HCT116 (cell line): ENCODE measurements around the gene SPAG8. TPM values are rescaled to one million over a fixed set of nuclear protein-coding genes. Genes with fewer than 3 reads are reported as not detected.

Source experiments
- ATAC-seq: fragments of 200-7000 bp; cut with Tn5 transposase; 2 replicates; pipeline ENCODE4 v1.9.1; 2020; ENCODE audit warnings: mild to moderate bottlenecking, moderate library complexity
- BruUV-seq: library from RNA; stranded (reverse); fragments of 400-500 nt; replicated peaks from 2 replicates; lab custom pipeline; 2021; lab: Mats Ljungman, UMichigan
- CTCF ChIA-PET: fragments of 300-600 bp; sonication (Branson Sonifier 250); formaldehyde crosslinking; loops from one replicate; lab custom pipeline; 2021; ENCODE audit warnings: antibody characterized with exemption; lab: Charles Lee
- POLR2A ChIA-PET: fragments of 300-600, 350-600 bp; sonication (Branson Sonifier 250); formaldehyde crosslinking; loops from one replicate; lab custom pipeline; 2021; ENCODE audit warnings: antibody characterized with exemption; lab: Charles Lee
- RAD21 ChIA-PET, 2 experiments: fragments of 300-600 bp; sonication (Branson Sonifier 250); formaldehyde crosslinking; loops; one replicate each; lab custom pipeline; 2023; ENCODE audit warnings: low total read pairs in 2 of 2; ENCODE audit not compliant: uncharacterized antibody in 2 of 2, unreplicated experiment in 2 of 2, low non-redundant PET in 1 of 2; lab: Charles Lee
- DNase-seq: peaks from one replicate; pipeline ENCODE4 v3.0.0-alpha.2; 2010; ENCODE audit warnings: low read depth, low spot score
- H2AFZ ChIP-seq: fragments of 200-600 bp; shearing (Covaris generic), sonication (generic); 2 replicates; pipeline ENCODE4 v1.6.1; 2017; ENCODE audit warnings: low read depth, mixed run types, mixed read lengths, antibody characterized with exemption, low read length; ENCODE audit not compliant: poor library complexity, severe bottlenecking
- H3K27ac ChIP-seq: 2 replicates; pipeline ENCODE4 v1.5.1; 2012; ENCODE audit warnings: low read depth, low read length
- H3K27me3 ChIP-seq: fragments of 200-600 bp; sonication (generic); 2 replicates; pipeline ENCODE4 v1.6.1; 2016; ENCODE audit warnings: mixed run types, low read length, mixed read lengths; ENCODE audit not compliant: insufficient read depth
- H3K36me3 ChIP-seq, 2 experiments: fragments of 200-500 bp in 1 of 2; fragments of 200-600 bp in 1 of 2; sonication (Bioruptor generic) in 1 of 2; sonication (generic) in 1 of 2; 2 replicates each; pipeline versions ENCODE4 v1.5.1 to v1.6.1; 2014 to 2016; ENCODE audit warnings: low read length in 2 of 2, inconsistent platforms in 1 of 2, mixed read lengths in 1 of 2, mixed run types in 1 of 2; ENCODE audit not compliant: insufficient read depth in 2 of 2, control insufficient read depth in 1 of 2
- H3K4me1 ChIP-seq, 2 experiments: fragments of 200-600 bp in 1 of 2; sonication (generic) in 1 of 2; 2 replicates each; pipeline versions ENCODE4 v1.5.1 to v1.6.1; 2012 to 2017; ENCODE audit warnings: low read length in 2 of 2, inconsistent platforms in 1 of 2, mild to moderate bottlenecking in 1 of 2, mixed read lengths in 1 of 2, mixed run types in 1 of 2, moderate library complexity in 1 of 2; ENCODE audit not compliant: insufficient read depth in 2 of 2, control insufficient read depth in 1 of 2
- H3K4me2 ChIP-seq: fragments of 200-600 bp; sonication (generic); 2 replicates; pipeline ENCODE4 v1.6.1; 2017; ENCODE audit warnings: mixed run types, low read length, mixed read lengths
- H3K4me3 ChIP-seq, 2 experiments: fragments of 200-600 bp in 1 of 2; sonication (generic) in 1 of 2; replicated peaks in 1 of 2; 2 replicates each; pipeline ENCODE4 v1.5.1; 2011 to 2016; ENCODE audit warnings: low read length in 2 of 2, control low read depth in 1 of 2, low read depth in 1 of 2, mild to moderate bottlenecking in 1 of 2, mixed read lengths in 1 of 2, mixed run types in 1 of 2
- H3K79me2 ChIP-seq: fragments of 200-600 bp; sonication (generic); 2 replicates; pipeline ENCODE4 v1.6.1; 2017; ENCODE audit warnings: mild to moderate bottlenecking, mixed run types, low read length, moderate library complexity, mixed read lengths; ENCODE audit not compliant: insufficient read depth
- H3K9ac ChIP-seq: fragments of 200-600 bp; sonication (generic); 2 replicates; pipeline ENCODE4 v1.6.1; 2016; ENCODE audit warnings: low read length, mixed read lengths
- H3K9me2 ChIP-seq: fragments of 200-600 bp; sonication (generic), shearing (Covaris generic); 2 replicates; pipeline ENCODE4 v1.6.1; 2017; ENCODE audit warnings: mixed run types, mild to moderate bottlenecking, moderate library complexity; ENCODE audit not compliant: insufficient read depth
- H3K9me3 ChIP-seq, 2 experiments: fragments of 200-500 bp in 1 of 2; fragments of 200-600 bp in 1 of 2; sonication (Bioruptor generic) in 1 of 2; sonication (generic) in 1 of 2; 2 replicates each; pipeline ENCODE4 v1.6.1; 2014 to 2017; ENCODE audit warnings: low read length in 2 of 2, mixed read lengths in 2 of 2, inconsistent platforms in 1 of 2, low read depth in 1 of 2, mild to moderate bottlenecking in 1 of 2, mixed run types in 1 of 2, moderate library complexity in 1 of 2; ENCODE audit not compliant: control insufficient read depth in 1 of 2, insufficient read depth in 1 of 2
- H4K20me1 ChIP-seq: fragments of 200-600 bp; sonication (generic), shearing (Covaris generic); 2 replicates; pipeline ENCODE4 v1.6.1; 2017; ENCODE audit warnings: mixed run types, mild to moderate bottlenecking, moderate library complexity; ENCODE audit not compliant: insufficient read depth
- SP1 ChIP-seq: IDR thresholded peaks from 2 replicates; pipeline ENCODE4 v1.6.1; 2012; ENCODE audit warnings: low read depth
- SRF ChIP-seq: IDR thresholded peaks from 2 replicates; pipeline ENCODE4 v1.6.1; 2012; ENCODE audit warnings: low read depth
- ZFX ChIP-seq: fragments of 450-650 bp; IDR thresholded peaks from 2 replicates; pipeline ENCODE4 v1.6.1; 2017
- intact Hi-C: fragments of 100-400 bp; cut with micrococcal nuclease; formaldehyde crosslinking; loops from 2 replicates; pipeline ENCODE4 v1.10.0; 2022
- total RNA-seq: library from RNA; stranded (reverse); gene quantifications from one replicate; pipeline ENCODE4 v1.2.1, GENCODE V29; 2021; ENCODE audit not compliant: unreplicated experiment
- TF ChIP-seq, protein P1 (sequence below): IDR thresholded peaks from 2 replicates; pipeline ENCODE4 v1.6.1; 2012

Gene SPAG8
- total RNA-seq, 1 experiment from 2014 or later: 0.39 TPM

DNA sequence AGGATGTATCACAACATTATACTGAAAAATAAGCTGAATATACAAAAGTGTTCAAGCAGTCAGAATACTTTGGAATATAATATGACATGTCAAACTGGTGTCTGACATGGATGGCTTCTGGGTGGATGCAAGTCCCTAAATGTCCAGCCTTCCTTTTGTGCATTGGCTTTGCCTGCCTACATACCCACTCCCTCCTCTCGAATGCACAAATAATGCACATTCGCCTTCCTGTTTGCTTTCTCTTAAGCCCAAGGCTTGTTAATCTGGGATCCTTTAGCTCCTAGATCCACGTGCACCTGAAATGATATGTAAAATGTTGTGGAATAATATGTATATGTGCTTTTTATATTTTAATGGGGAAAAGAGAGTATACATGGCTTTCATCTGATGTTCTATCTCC is 33.6 kb downstream of the SPAG8 start:
- Histone ChIP-seq H3K36me3 (no peaks in the 10 kb centered on the region), H3K27me3 (no peaks in the 10 kb centered on the region), H3K9me3 (no peaks in the 10 kb centered on the region), H3K27ac (no peak overlapping the region), H3K4me3 (no peak overlapping the region), H3K9ac (no peak overlapping the region), H3K79me2 (no peaks in the 10 kb centered on the region), H3K9me2 (no peaks in the 10 kb centered on the region), H2AFZ (no peak overlapping the region), H4K20me1 (no peaks in the 10 kb centered on the region), H3K4me1 (peaks cover 0 to 2% of the 10 kb centered on the region in 2 experiments; a peak in 1 of 4 replicates), H3K4me2 (no peak overlapping the region)
- DNase-seq (no peak), ATAC-seq (no peak)
- RAD21 ChIA-PET: no interaction called here
- CTCF ChIA-PET: interaction anchor here (0.9 to 1.7 kb wide), 4 partner anchors 12 to 118 kb away, joined by 3 to 4 read pairs (median 3); partner anchors contain the start of gene HINT2
- TF ChIP-seq SRF: no peak
- TF ChIP-seq ZFX: no peak
- no TSS peak for BruUV-seq
- intact Hi-C loops: no loop called here
- POLR2A ChIA-PET: no interaction called here

GRCh38 chr9:35776018-35776417 is 36.0 kb downstream of the SPAG8 start:
- RAD21 ChIA-PET: no interaction called here
- Histone ChIP-seq H3K9ac (no peak overlapping the region), H2AFZ (no peak overlapping the region), H3K9me2 (no peaks in the 10 kb centered on the region), H3K4me3 (no peak overlapping the region), H3K4me2 (no peak overlapping the region), H3K4me1 (peaks cover 2 to 6% of the 10 kb centered on the region in 2 experiments; a peak in 2 of 4 replicates), H3K79me2 (no peaks in the 10 kb centered on the region), H3K36me3 (no peaks in the 10 kb centered on the region), H3K27ac (no peak overlapping the region), H4K20me1 (no peaks in the 10 kb centered on the region), H3K27me3 (no peaks in the 10 kb centered on the region), H3K9me3 (no peaks in the 10 kb centered on the region)
- no TSS peak for BruUV-seq
- POLR2A ChIA-PET: no interaction called here
- ATAC-seq (no peak), DNase-seq (no peak)
- TF ChIP-seq, protein P1, sequence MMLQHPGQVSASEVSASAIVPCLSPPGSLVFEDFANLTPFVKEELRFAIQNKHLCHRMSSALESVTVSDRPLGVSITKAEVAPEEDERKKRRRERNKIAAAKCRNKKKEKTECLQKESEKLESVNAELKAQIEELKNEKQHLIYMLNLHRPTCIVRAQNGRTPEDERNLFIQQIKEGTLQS: no peak
- TF ChIP-seq SP1: no peak
- CTCF ChIA-PET: interaction anchor here (0.8 to 1.7 kb wide), 3 partner anchors 14 to 106 kb away, joined by 5 to 6 read pairs (median 6); no protein-coding TSS in a partner anchor
- intact Hi-C loops: no loop called here
